Panc1 (cell line): ENCODE measurements around the gene KCNJ12. TPM values are rescaled to one million over a fixed set of nuclear protein-coding genes. Genes with fewer than 3 reads are reported as not detected.

Experiments
- ATAC-seq: fragments of 200-7000 bp; cut with Tn5 transposase; 2 replicates; pipeline ENCODE4 v1.9.1; 2020; ENCODE audit warnings: mild to moderate bottlenecking, moderate library complexity
- BruUV-seq: library from RNA; stranded (reverse); fragments of 400-500 nt; replicated peaks from 2 replicates; lab custom pipeline; 2021; lab: Mats Ljungman, UMichigan
- CTCF ChIA-PET: fragments of 300-600 bp; sonication (Branson Sonifier 250); formaldehyde crosslinking; loops from one replicate; lab custom pipeline; 2022; ENCODE audit warnings: antibody characterized with exemption; lab: Charles Lee
- POLR2A ChIA-PET: fragments of 300-600 bp; sonication (Branson Sonifier 250); formaldehyde crosslinking; loops from one replicate; lab custom pipeline; 2022; ENCODE audit warnings: antibody characterized with exemption; lab: Charles Lee
- DNase-seq: peaks from one replicate; pipeline ENCODE4 v3.0.0-alpha.2; 2010; ENCODE audit warnings: low read depth, low spot score
- H3K27ac ChIP-seq: 2 replicates; pipeline ENCODE4 v1.5.1; 2011; ENCODE audit warnings: mild to moderate bottlenecking, low read length, inconsistent platforms
- H3K27me3 ChIP-seq: fragments of 200-500 bp; sonication (Bioruptor generic); 2 replicates; pipeline ENCODE4 v1.6.0; 2014; ENCODE audit warnings: low read length, inconsistent platforms; ENCODE audit not compliant: control insufficient read depth, insufficient read depth
- H3K36me3 ChIP-seq: fragments of 200-500 bp; sonication (Bioruptor generic); 2 replicates; pipeline ENCODE4 v1.5.1; 2014; ENCODE audit warnings: inconsistent platforms, mild to moderate bottlenecking, low read length, moderate library complexity; ENCODE audit not compliant: control insufficient read depth, insufficient read depth
- H3K4me1 ChIP-seq: 2 replicates; pipeline ENCODE4 v1.5.1; 2011; ENCODE audit warnings: inconsistent platforms, mild to moderate bottlenecking, low read length, moderate library complexity; ENCODE audit not compliant: control insufficient read depth, insufficient read depth
- H3K4me3 ChIP-seq, 2 experiments: 2 replicates each; pipeline ENCODE4 v1.5.1; 2011 to 2012; ENCODE audit warnings: low read depth in 2 of 2, low read length in 2 of 2, mild to moderate bottlenecking in 2 of 2, inconsistent platforms in 1 of 2, moderate library complexity in 1 of 2
- H3K9me3 ChIP-seq: fragments of 200-500 bp; sonication (Bioruptor generic); 2 replicates; pipeline ENCODE4 v1.5.1; 2014; ENCODE audit warnings: low read depth, mild to moderate bottlenecking, inconsistent platforms, low read length, moderate library complexity; ENCODE audit not compliant: control insufficient read depth, insufficient read depth
- POLR2AphosphoS5 ChIP-seq: IDR thresholded peaks from 2 replicates; pipeline ENCODE4 v1.6.1; 2012; ENCODE audit warnings: mild to moderate bottlenecking, low read depth, low read length, moderate library complexity
- SIN3A ChIP-seq: IDR thresholded peaks from 2 replicates; pipeline ENCODE4 v1.6.1; 2012; ENCODE audit warnings: low read depth, mild to moderate bottlenecking, low read length, moderate library complexity, borderline replicate concordance; ENCODE audit not compliant: insufficient read depth
- TCF7L2 ChIP-seq: IDR thresholded peaks from 2 replicates; pipeline ENCODE4 v1.6.1; 2011; ENCODE audit warnings: mild to moderate bottlenecking, low read depth, low read length, inconsistent platforms
- in situ Hi-C: cut with HindIII; loops from 2 replicates; pipeline ENCODE4 v1.10.0; 2016; ENCODE audit warnings: low sequenced_read_pairs, low pct_unique_long_range_greater_than_20kb
- intact Hi-C: fragments of 100-400 bp; cut with micrococcal nuclease; formaldehyde crosslinking; loops from one replicate; pipeline ENCODE4 v1.10.0; 2022; ENCODE audit not compliant: unreplicated experiment
- total RNA-seq: library from RNA; stranded (reverse); gene quantifications from one replicate; pipeline ENCODE4 v1.2.1, GENCODE V29; 2021; ENCODE audit not compliant: unreplicated experiment
- TF ChIP-seq, protein P1 (sequence below), 2 experiments: IDR thresholded peaks; 2 replicates each; pipeline ENCODE4 v1.6.1; 2011 to 2012; ENCODE audit warnings: low read depth in 2 of 2, control low read depth in 1 of 2, low read length in 1 of 2, mild to moderate bottlenecking in 1 of 2, moderate library complexity in 1 of 2; ENCODE audit not compliant: insufficient read depth in 1 of 2
- TF ChIP-seq, protein P2 (sequence below): fragments of 450-650 bp; IDR thresholded peaks from 2 replicates; pipeline ENCODE4 v1.5.1; 2017; ENCODE audit warnings: mild to moderate bottlenecking

KCNJ12 gene
- total RNA-seq, 1 experiment from 2014 or later = 2.7 TPM

DNA sequence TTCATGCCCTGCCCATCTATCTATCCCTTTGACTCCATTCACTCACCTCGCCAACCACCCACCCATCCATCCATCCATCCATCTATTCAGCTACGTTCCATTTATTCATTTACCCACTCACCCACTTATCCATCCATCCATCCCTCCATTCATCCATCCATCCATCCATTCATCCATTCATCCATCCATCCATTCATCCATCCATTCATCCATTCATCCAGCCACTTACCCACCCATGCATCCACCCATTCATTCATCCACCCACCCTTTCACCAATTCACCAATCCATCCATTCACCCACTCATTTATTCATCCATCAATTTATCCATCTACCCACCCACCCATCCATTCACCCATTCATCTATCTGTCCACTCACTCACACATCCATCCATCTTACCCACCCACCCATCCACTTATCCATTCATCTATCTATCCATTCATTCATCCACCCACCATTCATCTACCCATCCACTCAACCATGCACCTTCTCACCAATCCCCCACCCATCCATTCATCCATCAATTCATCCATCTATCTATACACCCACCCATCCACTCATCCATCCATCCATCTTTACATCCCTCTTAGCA lies 19.5 kb upstream of the KCNJ12 start:
- DNase-seq (no peak), ATAC-seq (no peak)
- no peaks in the 10 kb centered on the region for H3K9me3 ChIP-seq
- H3K4me3 ChIP-seq = no peak overlapping the region
- no peaks in the 10 kb centered on the region for H3K36me3 ChIP-seq
- intact Hi-C loops (no loop called here), in situ Hi-C loops (no loop called here)
- no peaks in the 10 kb centered on the region for H3K27me3 ChIP-seq
- no peaks in the 10 kb centered on the region for H3K4me1 ChIP-seq
- CTCF ChIA-PET = no interaction called here
- BruUV-seq = no TSS peak
- H3K27ac ChIP-seq = no peak overlapping the region
- TF ChIP-seq, protein P1, sequence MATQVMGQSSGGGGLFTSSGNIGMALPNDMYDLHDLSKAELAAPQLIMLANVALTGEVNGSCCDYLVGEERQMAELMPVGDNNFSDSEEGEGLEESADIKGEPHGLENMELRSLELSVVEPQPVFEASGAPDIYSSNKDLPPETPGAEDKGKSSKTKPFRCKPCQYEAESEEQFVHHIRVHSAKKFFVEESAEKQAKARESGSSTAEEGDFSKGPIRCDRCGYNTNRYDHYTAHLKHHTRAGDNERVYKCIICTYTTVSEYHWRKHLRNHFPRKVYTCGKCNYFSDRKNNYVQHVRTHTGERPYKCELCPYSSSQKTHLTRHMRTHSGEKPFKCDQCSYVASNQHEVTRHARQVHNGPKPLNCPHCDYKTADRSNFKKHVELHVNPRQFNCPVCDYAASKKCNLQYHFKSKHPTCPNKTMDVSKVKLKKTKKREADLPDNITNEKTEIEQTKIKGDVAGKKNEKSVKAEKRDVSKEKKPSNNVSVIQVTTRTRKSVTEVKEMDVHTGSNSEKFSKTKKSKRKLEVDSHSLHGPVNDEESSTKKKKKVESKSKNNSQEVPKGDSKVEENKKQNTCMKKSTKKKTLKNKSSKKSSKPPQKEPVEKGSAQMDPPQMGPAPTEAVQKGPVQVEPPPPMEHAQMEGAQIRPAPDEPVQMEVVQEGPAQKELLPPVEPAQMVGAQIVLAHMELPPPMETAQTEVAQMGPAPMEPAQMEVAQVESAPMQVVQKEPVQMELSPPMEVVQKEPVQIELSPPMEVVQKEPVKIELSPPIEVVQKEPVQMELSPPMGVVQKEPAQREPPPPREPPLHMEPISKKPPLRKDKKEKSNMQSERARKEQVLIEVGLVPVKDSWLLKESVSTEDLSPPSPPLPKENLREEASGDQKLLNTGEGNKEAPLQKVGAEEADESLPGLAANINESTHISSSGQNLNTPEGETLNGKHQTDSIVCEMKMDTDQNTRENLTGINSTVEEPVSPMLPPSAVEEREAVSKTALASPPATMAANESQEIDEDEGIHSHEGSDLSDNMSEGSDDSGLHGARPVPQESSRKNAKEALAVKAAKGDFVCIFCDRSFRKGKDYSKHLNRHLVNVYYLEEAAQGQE (IDR thresholded peaks at IDR 0.05; ENCODE audit: insufficient read depth in 1 of 2, low read depth in 2 of 2, low read length in 1 of 2) = no peak
- TF ChIP-seq SIN3A (no peak), TCF7L2 (no peak), POLR2AphosphoS5 (no peak)
- TF ChIP-seq, protein P2, sequence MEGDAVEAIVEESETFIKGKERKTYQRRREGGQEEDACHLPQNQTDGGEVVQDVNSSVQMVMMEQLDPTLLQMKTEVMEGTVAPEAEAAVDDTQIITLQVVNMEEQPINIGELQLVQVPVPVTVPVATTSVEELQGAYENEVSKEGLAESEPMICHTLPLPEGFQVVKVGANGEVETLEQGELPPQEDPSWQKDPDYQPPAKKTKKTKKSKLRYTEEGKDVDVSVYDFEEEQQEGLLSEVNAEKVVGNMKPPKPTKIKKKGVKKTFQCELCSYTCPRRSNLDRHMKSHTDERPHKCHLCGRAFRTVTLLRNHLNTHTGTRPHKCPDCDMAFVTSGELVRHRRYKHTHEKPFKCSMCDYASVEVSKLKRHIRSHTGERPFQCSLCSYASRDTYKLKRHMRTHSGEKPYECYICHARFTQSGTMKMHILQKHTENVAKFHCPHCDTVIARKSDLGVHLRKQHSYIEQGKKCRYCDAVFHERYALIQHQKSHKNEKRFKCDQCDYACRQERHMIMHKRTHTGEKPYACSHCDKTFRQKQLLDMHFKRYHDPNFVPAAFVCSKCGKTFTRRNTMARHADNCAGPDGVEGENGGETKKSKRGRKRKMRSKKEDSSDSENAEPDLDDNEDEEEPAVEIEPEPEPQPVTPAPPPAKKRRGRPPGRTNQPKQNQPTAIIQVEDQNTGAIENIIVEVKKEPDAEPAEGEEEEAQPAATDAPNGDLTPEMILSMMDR = no peak
- POLR2A ChIA-PET = no interaction called here

DNA sequence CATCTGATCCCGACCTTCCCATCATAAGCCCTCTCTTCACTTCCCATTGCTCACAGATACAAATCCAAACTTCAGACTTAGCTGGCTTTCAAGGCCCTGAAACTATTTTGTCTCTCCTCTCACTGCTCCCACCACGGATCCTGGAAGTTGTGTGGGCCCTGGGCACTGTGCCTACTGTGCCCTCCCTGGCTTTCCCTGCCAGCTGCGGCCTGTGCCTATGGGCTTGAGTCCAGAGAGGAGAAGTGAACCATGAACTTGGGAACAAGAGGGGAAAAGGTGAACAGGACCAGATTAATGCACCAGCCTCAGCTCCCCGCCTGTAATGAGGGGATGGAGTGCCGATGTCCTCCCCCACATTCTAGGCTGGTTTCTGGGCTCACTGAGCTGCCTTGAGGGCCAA lies 18.9 kb upstream of the KCNJ12 start:
- in situ Hi-C loops = no loop called here
- CTCF ChIA-PET = no interaction called here
- no peak overlapping the region for H3K27ac ChIP-seq

More for the DNA sequence above, 18.9 kb upstream of the KCNJ12 start:
- POLR2A ChIA-PET = no interaction called here
- intact Hi-C loops = no loop called here
- Histone ChIP-seq H3K27me3 (no peaks in the 10 kb centered on the region), H3K4me3 (no peak overlapping the region), H3K9me3 (no peaks in the 10 kb centered on the region), H3K36me3 (no peaks in the 10 kb centered on the region), H3K4me1 (no peaks in the 10 kb centered on the region)
- ATAC-seq (no peak), DNase-seq (no peak)
- TF ChIP-seq SIN3A = no peak
- TF ChIP-seq, protein P1 (IDR thresholded peaks at IDR 0.05; ENCODE audit: insufficient read depth in 1 of 2, low read depth in 2 of 2, low read length in 1 of 2) = no peak
- no TSS peak for BruUV-seq
